Spleen (tissue), 11 donors: ENCODE measurements around the gene KIAA0319L. TPM values are rescaled to one million over a fixed set of nuclear protein-coding genes. Genes with fewer than 3 reads are reported as not detected.
A peak's percentile ranks its signal among the peaks of the same experiment; 100 is the strongest.

ENCODE experiments used
- DNase-seq: peaks from one replicate; pipeline ENCODE4 v3.0.0-alpha.2; 2020
- H3K27ac ChIP-seq, 8 donors: fragments of 200-600 bp; sonication (generic) in 7 of 8; 1 replicate in 4 of 8; 2 replicates in 4 of 8; pipeline versions ENCODE4 v1.5.0 to v1.8.0; 2016 to 2021; ENCODE audit warnings: inconsistent platforms in 4 of 8, mild to moderate bottlenecking in 4 of 8, moderate library complexity in 1 of 8
- H3K27me3 ChIP-seq, 7 donors: fragments of 200-600 bp; sonication (generic) in 6 of 7; replicated peaks in 1 of 7; 1 replicate in 4 of 7; 2 replicates in 3 of 7; pipeline versions ENCODE4 v1.5.0 to v1.8.0; 2016 to 2021; ENCODE audit warnings: inconsistent platforms in 3 of 7, mild to moderate bottlenecking in 1 of 7
- H3K36me3 ChIP-seq, 6 donors: fragments of 200-600 bp; sonication (generic) in 5 of 6; 1 replicate in 4 of 6; 2 replicates in 2 of 6; pipeline versions ENCODE4 v1.5.0 to v1.8.0; 2016 to 2021; ENCODE audit warnings: inconsistent platforms in 2 of 6
- H3K4me1 ChIP-seq, 6 donors: fragments of 200-600 bp; sonication (generic) in 5 of 6; 1 replicate in 3 of 6; 2 replicates in 3 of 6; pipeline versions ENCODE4 v1.5.0 to v1.8.0; 2016 to 2021; ENCODE audit warnings: inconsistent platforms in 3 of 6
- H3K4me3 ChIP-seq, 8 donors: fragments of 200-600 bp; sonication (generic) in 7 of 8; 1 replicate in 4 of 8; 2 replicates in 4 of 8; pipeline versions ENCODE4 v1.5.0 to v1.8.0; 2016 to 2021; ENCODE audit warnings: inconsistent platforms in 4 of 8, mild to moderate bottlenecking in 4 of 8, moderate library complexity in 2 of 8
- H3K9me3 ChIP-seq, 8 donors: fragments of 200-600 bp; sonication (generic) in 7 of 8; 1 replicate in 4 of 8; 2 replicates in 4 of 8; pipeline versions ENCODE4 v1.5.0 to v1.8.0; 2016 to 2021; ENCODE audit warnings: inconsistent platforms in 4 of 8
- POLR2A ChIP-seq, 3 donors: fragments of 450-650 bp; IDR thresholded peaks; one replicate each; pipeline ENCODE4 v1.5.1; 2017; ENCODE audit warnings: antibody characterized with exemption in 3 of 3, mild to moderate bottlenecking in 1 of 3
- POLR2AphosphoS5 ChIP-seq, 3 donors: sonication (generic); formaldehyde crosslinking; IDR thresholded peaks; one replicate each; pipeline ENCODE4 v1.5.1; 2017; ENCODE audit warnings: antibody characterized with exemption in 3 of 3
- WGBS, 5 donors: extraction: QIAGEN DNeasy Blood & Tissue Kit in 3 of 5; methylation state at CpG; one replicate each; pipeline versions ENCODE4 v1.1.5 to v1.1.7; 2013 to 2018; 5-methylcytosine and 5-hydroxymethylcytosine counted together
- intact Hi-C: fragments of 100-400 bp; cut with DNase I; formaldehyde crosslinking; loops from one replicate; pipeline ENCODE4 v1.15.0; 2023; ENCODE audit warnings: low total_unique reads
- polyA plus RNA-seq, 3 donors: library from polyadenylated mRNA; stranded (reverse); fragments of 200-250 nt; gene quantifications; one replicate each; pipeline ENCODE4 v1.2.1, GENCODE V29; 2013
- total RNA-seq, 7 donors: library from RNA; depleted of rRNA in 3 of 7; stranded (reverse); fragments of >200 nt in 3 of 7; fragmentation: NEBNext Ultra II Directional in 4 of 7; extraction: Animal tissue kit (Norgen Biotek cat#: 25700) in 4 of 7; gene quantifications; one replicate each; pipeline versions ENCODE4 v1.1.0 to v1.2.1, GENCODE V29; 2016 to 2021
- TF ChIP-seq, protein P1 (sequence below), 11 experiments: fragments of 200-600 bp in 7 of 11; fragments of 450-650 bp in 4 of 11; sonication (generic) in 4 of 11; IDR thresholded peaks in 8 of 11; conservative IDR thresholded peaks in 3 of 11; 1 replicate in 7 of 11; 2 replicates in 4 of 11; pipeline versions ENCODE4 v1.4.0 to v1.8.0; 2016 to 2021; ENCODE audit warnings: antibody characterized with exemption in 11 of 11, inconsistent platforms in 4 of 11, mild to moderate bottlenecking in 1 of 11
- donor health status: healthy with polysubstance abuse.
- donor health status: DM: no; HTN: no; CAD: no; lungs with moderate emphysema.
- donor health status: DM: no; HTN: no; CAD: no.
- donor health status: Bipolar disorder and iron deficiency.
- donor health status: healthy.
- donor health status: DM: no; HTN: no; CAD: no.
- donor health status: DM: yes; HTN: yes; CAD: no.

The KIAA0319L gene
- total and polyA plus RNA-seq, 10 donors, result 10.5 to 103 (median 66.9) TPM

GRCh38 chr1:35453031-35453430, 104.2 kb downstream of the KIAA0319L start:
- Histone ChIP-seq H3K4me1 (peaks cover 9 to 72% (median 29%) of the 10 kb centered on the region in 6 donors), H3K27ac (peak overlapping the region in 5 of 8 donors; percentile 64 to 84 (median 72)), H3K27me3 (no peaks in the 10 kb centered on the region), H3K9me3 (no peaks in the 10 kb centered on the region), H3K36me3 (peaks cover 0 to 96% (median 36%) of the 10 kb centered on the region in 6 donors), H3K4me3 (no peak overlapping the region)
- no peak for TF ChIP-seq POLR2A (IDR thresholded peaks at IDR 0.05)
- TF ChIP-seq, protein P1, sequence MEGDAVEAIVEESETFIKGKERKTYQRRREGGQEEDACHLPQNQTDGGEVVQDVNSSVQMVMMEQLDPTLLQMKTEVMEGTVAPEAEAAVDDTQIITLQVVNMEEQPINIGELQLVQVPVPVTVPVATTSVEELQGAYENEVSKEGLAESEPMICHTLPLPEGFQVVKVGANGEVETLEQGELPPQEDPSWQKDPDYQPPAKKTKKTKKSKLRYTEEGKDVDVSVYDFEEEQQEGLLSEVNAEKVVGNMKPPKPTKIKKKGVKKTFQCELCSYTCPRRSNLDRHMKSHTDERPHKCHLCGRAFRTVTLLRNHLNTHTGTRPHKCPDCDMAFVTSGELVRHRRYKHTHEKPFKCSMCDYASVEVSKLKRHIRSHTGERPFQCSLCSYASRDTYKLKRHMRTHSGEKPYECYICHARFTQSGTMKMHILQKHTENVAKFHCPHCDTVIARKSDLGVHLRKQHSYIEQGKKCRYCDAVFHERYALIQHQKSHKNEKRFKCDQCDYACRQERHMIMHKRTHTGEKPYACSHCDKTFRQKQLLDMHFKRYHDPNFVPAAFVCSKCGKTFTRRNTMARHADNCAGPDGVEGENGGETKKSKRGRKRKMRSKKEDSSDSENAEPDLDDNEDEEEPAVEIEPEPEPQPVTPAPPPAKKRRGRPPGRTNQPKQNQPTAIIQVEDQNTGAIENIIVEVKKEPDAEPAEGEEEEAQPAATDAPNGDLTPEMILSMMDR (IDR thresholded peaks at IDR 0.05 in 8 of 11, conservative IDR thresholded peaks at IDR 0.05 in 3 of 11), result no peak
- no peak for TF ChIP-seq POLR2AphosphoS5 (IDR thresholded peaks at IDR 0.05)
- DNase-seq, result no peak
- intact Hi-C loops, result loop anchor here (5.0 to 10.0 kb wide), 2 partner anchors 109 to 272 kb away; no protein-coding TSS in a partner anchor
- whole genome bisulfite sequencing, 5 donors, result 79 to 92% (median 87%) methylated on average over 2 of the region's 2 CpGs

- TF ChIP-seq, protein P1 (IDR thresholded peaks at IDR 0.05 in 8 of 11, conservative IDR thresholded peaks at IDR 0.05 in 3 of 11), result peak in 2 of 11 experiments; percentile 10 to 21
- TF ChIP-seq POLR2AphosphoS5 (IDR thresholded peaks at IDR 0.05) (peak in 1 of 3 donors; percentile 19), POLR2A (IDR thresholded peaks at IDR 0.05) (no peak)
- DNase-seq, result no peak
- 17 to 43% (median 27%) methylated on average over 1 of the region's 1 CpG for WGBS, 5 donors
- peaks cover 0 to 96% (median 42%) of the 10 kb centered on the region in 6 donors for H3K36me3 ChIP-seq
- intact Hi-C loops, result loop anchor here (5.0 to 10.0 kb wide), 2 partner anchors 110 to 273 kb away; no protein-coding TSS in a partner anchor
- no peaks in the 10 kb centered on the region for H3K9me3 ChIP-seq
- H3K27ac ChIP-seq, result peak overlapping the region in 7 of 8 donors; percentile 55 to 84 (median 71)
- no peaks in the 10 kb centered on the region for H3K27me3 ChIP-seq
- peak overlapping the region in 1 of 8 donors; percentile 19 for H3K4me3 ChIP-seq
- peaks cover 9 to 80% (median 30%) of the 10 kb centered on the region in 6 donors for H3K4me1 ChIP-seq
These were observed 105.0 kb downstream of the KIAA0319L start for GRCh38 chr1:35452106-35452774.

DNA sequence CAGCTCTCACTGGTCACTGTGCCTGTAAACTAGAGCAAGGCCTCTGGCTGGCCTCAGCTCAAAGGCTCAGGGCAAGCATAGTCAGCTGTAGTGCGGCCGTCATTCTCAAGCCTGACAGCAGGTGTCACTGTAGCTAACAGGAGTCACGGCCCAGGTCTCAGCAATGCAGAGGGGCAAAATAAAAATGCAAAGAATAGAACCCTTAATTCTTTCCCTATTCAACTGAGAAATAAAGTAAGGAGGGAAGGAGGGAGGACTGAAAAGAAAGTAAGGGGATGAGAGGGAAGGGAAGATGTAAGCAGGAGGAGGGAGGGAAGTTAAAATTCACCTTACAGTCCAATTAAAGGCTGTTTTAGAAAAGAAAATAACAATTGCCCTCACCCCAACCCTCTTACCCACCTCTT, 106.1 kb downstream of the KIAA0319L start:
- TF ChIP-seq POLR2A (IDR thresholded peaks at IDR 0.05) (no peak), POLR2AphosphoS5 (IDR thresholded peaks at IDR 0.05) (peak in 1 of 3 donors; percentile 33)
- TF ChIP-seq, protein P1 (IDR thresholded peaks at IDR 0.05 in 8 of 11, conservative IDR thresholded peaks at IDR 0.05 in 3 of 11), result peak; percentile 73 to 92 (median 83)
- H3K4me3 ChIP-seq, result no peak overlapping the region
- WGBS, 5 donors, result 2 to 10% (median 5%) methylated on average over 3 of the region's 3 CpGs
- no peaks in the 10 kb centered on the region for H3K9me3 ChIP-seq
- peak; percentile 91 for DNase-seq
- H3K27ac ChIP-seq, result peak overlapping the region in 5 of 8 donors; percentile 64 to 84 (median 72)
- peaks cover 9 to 89% (median 30%) of the 10 kb centered on the region in 6 donors for H3K4me1 ChIP-seq
- no peaks in the 10 kb centered on the region for H3K27me3 ChIP-seq
- intact Hi-C loops, result loop anchor here (5.0 to 10.0 kb wide), 2 partner anchors 111 to 274 kb away; no protein-coding TSS in a partner anchor
- peaks cover 0 to 97% (median 47%) of the 10 kb centered on the region in 6 donors for H3K36me3 ChIP-seq
